ENCODE measurements around the gene CLK2.
"Not testable (repeated sequence)": the region's sequence is repeated elsewhere in the genome, so short reads cannot be mapped to it uniquely, and the experiment has no call there.

CLK2 gene

GRCh38 chr1:155297384-155297783, 24.1 kb upstream of the CLK2 start:
- no peak for DNase-seq

DNA sequence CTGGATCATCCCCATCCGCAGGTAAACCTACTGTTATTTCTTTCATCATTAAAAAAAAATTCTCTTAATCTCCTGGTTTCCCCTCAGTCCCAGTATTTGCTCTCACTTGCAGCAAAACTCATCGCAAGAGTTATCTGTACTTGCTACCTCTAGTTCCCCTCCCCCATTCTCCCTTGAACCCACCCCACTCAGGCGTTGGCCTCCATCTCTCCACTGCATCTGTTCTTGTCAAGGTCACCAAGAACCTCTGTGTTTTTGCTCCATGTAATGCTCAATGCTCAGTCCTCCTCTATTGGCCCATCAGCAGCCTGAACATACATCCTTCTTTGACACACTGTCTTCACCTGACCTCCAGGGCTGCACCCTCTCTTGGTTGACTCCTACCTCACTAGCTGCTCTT, 23.4 kb upstream of the CLK2 start:
- DNase-seq, result no peak

DNA sequence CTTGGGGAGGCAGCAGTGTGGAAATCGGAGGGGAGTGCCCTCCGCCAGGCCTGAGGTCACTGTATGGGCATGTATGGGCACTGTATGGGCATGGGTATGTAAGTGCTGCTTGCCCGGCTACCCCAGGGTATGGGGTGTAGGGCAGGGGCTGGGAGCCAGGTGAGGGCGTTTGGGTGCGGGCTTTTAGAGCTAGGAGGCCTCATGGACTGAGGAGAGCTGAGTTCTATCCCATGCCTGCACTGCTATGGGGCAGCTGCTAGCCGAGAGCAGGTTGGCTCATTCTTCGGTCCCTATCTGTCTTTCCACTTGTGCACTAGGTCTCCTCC, 22.6 kb upstream of the CLK2 start:
- no peak for DNase-seq

- DNase-seq, result no peak
Measured at GRCh38 chr1:155295183-155295941, 22.1 kb upstream of the CLK2 start.

DNA sequence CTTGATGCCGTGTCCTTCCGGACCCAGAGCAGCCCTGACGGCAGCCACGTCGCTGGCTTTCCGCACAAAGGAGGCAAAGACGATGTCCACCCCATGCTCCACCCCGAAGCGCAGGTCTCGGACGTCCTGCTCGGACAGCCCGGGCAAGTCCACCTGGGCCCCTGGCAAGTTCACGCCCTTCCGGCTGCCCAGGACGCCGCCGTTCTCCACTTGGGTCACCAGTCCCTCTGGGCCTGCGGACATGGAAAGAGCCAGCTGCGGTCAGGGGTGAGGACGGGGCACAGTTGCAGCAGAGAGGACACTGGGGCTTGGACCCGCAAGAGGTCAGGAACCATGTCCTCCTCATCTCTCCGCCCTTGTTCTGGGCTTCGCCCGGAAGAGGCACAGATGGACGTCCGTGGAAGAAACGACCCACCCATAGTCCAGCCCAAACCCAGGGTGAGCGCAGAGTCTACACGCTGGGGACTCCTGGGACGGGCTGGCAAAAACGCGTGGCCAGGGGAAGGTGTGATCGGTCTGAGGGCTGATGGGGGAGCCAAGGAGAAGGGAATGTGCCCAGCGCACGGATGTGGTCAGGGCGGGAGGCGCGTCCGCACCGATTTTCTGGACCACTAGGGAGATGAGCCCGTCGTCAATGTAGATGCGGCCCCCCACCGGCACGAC, 21.3 kb upstream of the CLK2 start:
- DNase-seq, result no peak

DNA sequence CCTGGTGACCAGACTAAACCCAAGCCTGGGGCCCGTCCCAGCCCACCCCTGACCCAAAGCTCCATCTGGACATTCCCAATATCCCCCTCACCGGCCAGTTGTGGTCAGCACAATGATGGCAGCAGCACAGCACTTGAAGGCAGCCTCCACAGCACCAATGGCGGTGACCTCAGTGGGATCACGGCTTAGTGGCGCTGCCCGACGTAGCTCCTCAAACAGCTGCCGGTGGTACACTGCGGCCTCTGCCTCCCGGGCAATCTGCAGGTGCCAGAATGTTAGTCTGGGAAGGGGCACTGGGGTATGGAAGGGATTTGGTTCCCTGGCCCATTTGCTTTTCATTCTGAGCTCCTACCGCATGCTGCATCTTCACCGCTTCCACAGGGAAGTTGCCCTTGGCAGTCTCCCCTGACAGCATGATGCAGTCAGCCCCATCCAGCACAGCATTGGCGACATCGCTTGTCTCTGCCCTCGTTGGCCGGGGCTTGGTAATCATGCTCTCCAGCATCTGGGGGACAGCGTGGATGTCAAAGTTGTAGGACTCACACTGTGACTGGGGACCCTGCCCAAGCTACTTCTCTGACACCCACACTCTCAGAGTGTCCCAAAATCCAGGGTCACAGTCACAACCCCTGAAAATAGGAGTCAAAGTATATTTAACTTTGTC, 19.9 kb upstream of the CLK2 start:
- DNase-seq, result no peak

GRCh38 chr1:155291006-155291405, 17.7 kb upstream of the CLK2 start:
- not testable (repeated sequence) for DNase-seq

- no peak for DNase-seq
Measured at GRCh38 chr1:155287987-155288543, 14.8 kb upstream of the CLK2 start.

- DNase-seq, result no peak
Measured at GRCh38 chr1:155286544-155286943, 13.2 kb upstream of the CLK2 start.

DNA sequence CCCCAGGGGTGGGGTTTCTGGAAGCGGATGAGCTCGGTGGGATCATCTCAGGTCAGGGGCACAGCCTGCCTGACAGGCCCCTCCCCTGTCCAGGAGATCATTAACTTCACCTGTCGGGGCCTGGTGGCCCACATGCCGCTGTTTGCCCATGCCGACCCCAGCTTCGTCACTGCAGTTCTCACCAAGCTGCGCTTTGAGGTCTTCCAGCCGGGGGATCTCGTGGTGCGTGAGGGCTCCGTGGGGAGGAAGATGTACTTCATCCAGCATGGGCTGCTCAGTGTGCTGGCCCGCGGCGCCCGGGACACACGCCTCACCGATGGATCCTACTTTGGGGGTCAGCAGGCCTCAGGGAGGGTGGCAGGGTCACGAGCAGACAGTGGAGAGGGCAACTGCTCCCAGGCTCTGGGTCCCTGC, 12.3 kb upstream of the CLK2 start:
- DNase-seq, result no peak

GRCh38 chr1:155285063-155285462, 11.8 kb upstream of the CLK2 start:
- DNase-seq, result no peak

- DNase-seq, result no peak
Measured at GRCh38 chr1:155284476-155284875, 11.2 kb upstream of the CLK2 start.

- no peak for DNase-seq
Measured at GRCh38 chr1:155282488-155283091, 9.3 kb upstream of the CLK2 start.

DNA sequence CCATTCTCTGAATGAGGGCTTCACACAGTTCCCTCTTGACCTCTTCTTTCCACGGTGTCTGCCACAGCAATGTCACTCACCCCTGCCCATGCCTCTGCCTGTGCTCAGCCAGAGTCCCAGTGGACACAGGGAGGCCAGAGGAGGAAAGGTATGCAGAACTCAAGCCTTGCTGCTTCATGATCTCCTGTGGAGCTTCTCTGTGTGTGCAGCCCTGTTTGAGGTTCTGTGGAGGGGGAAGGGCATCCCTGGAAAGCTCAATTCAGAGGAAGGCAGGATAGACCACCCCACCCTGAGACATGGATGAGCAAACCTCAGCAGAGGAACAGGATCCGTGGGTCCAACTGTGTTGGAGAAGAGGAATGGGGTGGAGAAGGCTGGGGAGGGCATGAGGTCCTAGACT, 6.0 kb upstream of the CLK2 start:
- DNase-seq, result peak in 3 of 58 donors; percentile 1 to 15 (median 15)

DNA sequence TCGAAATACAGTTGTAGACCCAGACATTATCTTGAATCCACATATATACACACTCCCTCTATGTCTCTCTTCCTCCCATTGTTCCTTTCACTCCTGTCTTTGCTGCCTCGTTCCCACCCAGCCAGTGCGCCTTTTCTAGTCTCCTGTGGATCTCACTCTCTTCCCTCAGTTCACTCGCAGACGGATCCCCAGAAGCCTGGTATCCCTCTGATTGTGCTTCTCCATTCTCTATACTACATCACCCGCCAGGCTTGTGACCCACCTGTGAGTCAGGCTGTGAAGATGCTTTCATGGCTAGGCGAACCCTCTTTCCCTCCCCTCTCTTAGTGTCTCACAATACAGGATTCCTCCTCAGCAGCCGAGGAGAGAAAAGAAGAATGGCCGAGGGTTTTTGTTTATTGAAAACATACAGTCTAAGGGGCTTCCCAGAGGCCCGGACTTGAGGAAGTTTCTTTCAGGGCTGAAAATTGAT, 5.4 kb upstream of the CLK2 start:
- peak in 5 of 58 donors; percentile 15 to 43 (median 22) for DNase-seq

GRCh38 chr1:155277902-155278688, 4.8 kb upstream of the CLK2 start:
- DNase-seq, result peak in 23 of 58 donors; percentile 7 to 55 (median 31)

- DNase-seq, result peak; percentile 54 to 99 (median 94)
Measured at GRCh38 chr1:155277070-155277901, 4.0 kb upstream of the CLK2 start, which contains the start of gene HCN3. Gene HCN3 (plus strand): TSS chr1:155277463. CDS start chr1:155277591, 128 bp downstream.

DNA sequence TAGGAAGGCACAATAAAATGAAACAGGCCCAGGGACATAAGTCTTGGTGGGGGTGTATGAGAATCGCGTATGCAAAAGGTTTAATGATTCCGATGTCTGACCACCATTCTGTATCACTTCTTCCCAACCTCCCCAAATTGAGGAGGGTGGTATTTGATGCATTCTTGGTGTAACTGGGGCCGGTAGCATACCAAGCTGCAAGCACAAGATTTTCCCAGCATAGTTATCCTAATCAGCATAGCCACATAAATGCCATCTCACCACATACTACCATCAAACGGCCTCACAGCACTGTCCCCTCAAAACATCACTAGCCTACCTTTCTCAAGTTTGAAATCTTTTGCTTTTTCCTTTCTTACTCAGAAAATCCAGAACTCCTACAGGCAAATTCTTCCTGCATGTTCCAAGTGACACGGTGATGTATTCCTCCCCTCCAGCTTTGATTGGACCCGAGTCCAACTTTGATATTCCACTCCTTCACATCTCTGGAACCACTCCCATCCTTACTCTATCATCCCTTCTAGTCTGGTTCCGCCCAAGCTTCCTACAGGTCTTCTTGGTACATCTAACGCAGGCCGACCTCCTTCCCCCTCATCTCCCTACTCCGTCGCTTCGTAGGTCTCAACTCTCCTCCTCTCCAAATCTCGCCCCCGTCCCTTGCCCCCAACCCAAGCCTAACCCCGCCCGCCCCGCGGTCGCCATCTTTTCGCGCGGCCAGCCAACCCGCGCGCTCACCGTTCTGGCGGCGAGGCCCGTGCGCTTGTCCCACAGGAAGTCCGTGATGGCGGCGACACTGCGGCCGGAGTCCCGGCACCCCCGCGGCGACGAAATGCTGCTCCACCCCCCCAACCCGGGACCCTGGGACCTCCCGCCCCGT, 600 bp downstream of the CLK2 start:
- DNase-seq, result peak in 13 of 58 donors; percentile 55 to 81 (median 73)

DNA sequence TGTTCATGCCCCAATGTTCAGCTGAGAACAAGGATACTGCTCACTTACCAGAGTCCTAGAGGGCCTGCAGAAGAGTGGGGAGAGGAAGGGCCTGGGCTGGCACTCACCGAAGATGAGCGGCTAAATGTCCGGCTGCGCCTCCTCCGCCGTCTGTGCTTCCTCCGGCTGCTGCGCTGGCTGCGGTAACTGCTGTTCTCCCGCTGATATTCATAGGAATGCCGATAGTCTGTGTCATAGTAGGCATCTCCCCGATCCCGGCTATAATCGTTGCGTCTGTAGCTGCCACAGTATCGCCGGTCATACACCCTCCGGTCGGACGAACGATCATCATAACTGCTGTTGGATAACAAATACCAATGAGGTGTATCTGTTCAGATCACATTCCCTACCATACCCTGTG, 3.9 kb downstream of the CLK2 start:
- no peak for DNase-seq
